ENCODE results near the gene PGAP6.
A peak's percentile ranks its signal among the peaks of the same experiment; 100 is the strongest.

PGAP6 gene

DNA sequence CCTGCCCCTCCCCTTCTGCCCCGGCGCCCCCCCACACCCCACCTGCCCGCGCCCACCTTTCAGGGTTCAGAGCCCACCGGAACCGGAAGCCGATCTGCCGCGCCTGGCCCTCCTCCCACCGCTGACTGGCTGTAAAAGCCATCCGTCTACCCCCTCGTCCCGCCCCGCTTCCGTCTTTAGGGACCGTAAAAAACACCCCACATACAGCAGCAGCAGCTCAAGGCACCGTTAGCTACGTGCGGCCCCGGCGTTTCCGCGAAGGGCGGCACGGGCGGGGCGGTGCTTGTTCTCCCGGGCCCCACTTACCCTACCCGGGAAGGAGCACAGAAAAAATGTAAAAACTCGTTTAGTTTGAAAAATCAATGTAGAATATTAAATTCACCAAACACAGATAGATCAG, 11.3 kb downstream of the PGAP6 start, which contains the start of gene MRPL28:
Gene MRPL28, minus strand, starts transcription at position 96 of the 400 bp plus-strand sequence. CDS start 320 bp downstream, outside the sequence.
- TF ChIP-seq, protein P1, sequence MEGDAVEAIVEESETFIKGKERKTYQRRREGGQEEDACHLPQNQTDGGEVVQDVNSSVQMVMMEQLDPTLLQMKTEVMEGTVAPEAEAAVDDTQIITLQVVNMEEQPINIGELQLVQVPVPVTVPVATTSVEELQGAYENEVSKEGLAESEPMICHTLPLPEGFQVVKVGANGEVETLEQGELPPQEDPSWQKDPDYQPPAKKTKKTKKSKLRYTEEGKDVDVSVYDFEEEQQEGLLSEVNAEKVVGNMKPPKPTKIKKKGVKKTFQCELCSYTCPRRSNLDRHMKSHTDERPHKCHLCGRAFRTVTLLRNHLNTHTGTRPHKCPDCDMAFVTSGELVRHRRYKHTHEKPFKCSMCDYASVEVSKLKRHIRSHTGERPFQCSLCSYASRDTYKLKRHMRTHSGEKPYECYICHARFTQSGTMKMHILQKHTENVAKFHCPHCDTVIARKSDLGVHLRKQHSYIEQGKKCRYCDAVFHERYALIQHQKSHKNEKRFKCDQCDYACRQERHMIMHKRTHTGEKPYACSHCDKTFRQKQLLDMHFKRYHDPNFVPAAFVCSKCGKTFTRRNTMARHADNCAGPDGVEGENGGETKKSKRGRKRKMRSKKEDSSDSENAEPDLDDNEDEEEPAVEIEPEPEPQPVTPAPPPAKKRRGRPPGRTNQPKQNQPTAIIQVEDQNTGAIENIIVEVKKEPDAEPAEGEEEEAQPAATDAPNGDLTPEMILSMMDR (IDR thresholded peaks at IDR 0.05; ENCODE audit: insufficient read depth, low read length, poor library complexity, severe bottlenecking), result no peak

DNA sequence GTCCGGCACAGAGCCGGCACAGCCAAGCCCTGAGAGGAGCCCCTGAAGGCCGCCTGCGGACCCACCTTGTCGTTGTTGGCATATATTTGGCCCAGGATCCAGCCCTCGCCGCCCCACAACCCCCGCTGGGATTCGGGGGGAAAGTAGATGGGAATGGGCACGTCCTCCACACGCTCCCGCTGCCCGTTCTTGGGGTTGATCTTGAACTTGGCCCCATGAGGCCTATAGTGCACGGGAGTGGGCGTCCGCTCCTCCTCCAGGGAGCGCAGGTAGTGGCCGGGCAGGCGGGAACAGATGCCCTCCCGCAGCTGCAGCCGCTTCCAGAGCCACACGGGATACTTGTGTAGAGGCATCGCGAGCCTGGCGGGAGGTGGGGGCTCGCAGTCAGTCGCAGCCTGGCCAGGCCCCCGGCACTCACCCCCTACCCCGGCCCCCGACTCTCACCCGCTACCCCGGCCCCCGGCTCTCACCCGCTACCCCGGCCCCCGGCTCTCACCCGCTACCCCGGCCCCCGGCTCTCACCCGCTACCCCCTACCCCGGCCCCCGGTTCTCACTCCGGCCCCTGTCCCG, 11.8 kb downstream of the PGAP6 start:
- TF ChIP-seq, protein P1 (IDR thresholded peaks at IDR 0.05; ENCODE audit: insufficient read depth, low read length, poor library complexity, severe bottlenecking), result no peak
- H3K4me3 ChIP-seq (replicated peaks; ENCODE audit: low read depth, low read length), result peak overlapping the region; percentile 56
- H3K36me3 ChIP-seq (ENCODE audit: control insufficient read depth, insufficient read depth, low read length), result peaks cover 47% of the 10 kb centered on the region
- no peaks in the 10 kb centered on the region for H3K27me3 ChIP-seq (replicated peaks; ENCODE audit: control insufficient read depth, insufficient read depth, low read length)
- no peak for DNase-seq (ENCODE audit: extremely low read depth, insufficient read length)

More for the DNA sequence above, 11.3 kb downstream of the PGAP6 start, which contains the start of gene MRPL28:
- Histone ChIP-seq H3K36me3 (ENCODE audit: control insufficient read depth, insufficient read depth, low read length) (peaks cover 49% of the 10 kb centered on the region), H3K4me3 (replicated peaks; ENCODE audit: low read depth, low read length) (peak within 1 kb of the TSS; percentile 56), H3K27me3 (replicated peaks; ENCODE audit: control insufficient read depth, insufficient read depth, low read length) (no peaks in the 10 kb centered on the region)
- peak; percentile 94 for DNase-seq (ENCODE audit: extremely low read depth, insufficient read length)

DNA sequence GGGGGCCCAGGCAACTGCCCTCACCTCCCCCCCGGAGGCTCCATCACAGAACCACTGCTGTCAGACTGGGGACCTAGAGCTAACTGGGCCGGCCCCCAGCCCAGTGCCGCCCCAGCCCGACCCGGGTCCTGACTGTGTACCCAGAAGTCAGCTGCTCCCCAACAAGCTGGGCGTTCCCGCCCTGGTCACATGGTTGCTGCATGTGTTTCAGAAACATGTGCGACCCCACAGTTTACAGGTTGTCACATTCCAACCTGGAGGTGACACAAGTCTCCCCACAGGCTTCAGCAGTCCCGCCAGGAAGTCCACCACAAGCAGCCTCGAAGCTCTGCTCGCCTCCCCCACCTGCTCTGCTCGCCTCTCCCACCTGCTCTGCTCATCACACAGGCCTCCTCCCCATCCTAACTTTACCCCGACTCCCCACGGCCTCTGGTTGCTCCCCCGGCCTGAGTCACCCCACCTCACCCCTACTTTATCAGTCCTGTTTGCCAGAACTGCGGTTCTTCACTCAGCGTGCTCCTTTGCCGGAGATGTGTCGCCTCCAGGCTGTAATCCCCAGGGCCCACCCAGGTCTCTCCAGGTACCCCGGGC, 12.4 kb downstream of the PGAP6 start:
- TF ChIP-seq, protein P1 (IDR thresholded peaks at IDR 0.05; ENCODE audit: insufficient read depth, low read length, poor library complexity, severe bottlenecking), result no peak
- DNase-seq (ENCODE audit: extremely low read depth, insufficient read length), result no peak
- Histone ChIP-seq H3K27me3 (replicated peaks; ENCODE audit: control insufficient read depth, insufficient read depth, low read length) (no peaks in the 10 kb centered on the region), H3K36me3 (ENCODE audit: control insufficient read depth, insufficient read depth, low read length) (peaks cover 41% of the 10 kb centered on the region), H3K4me3 (replicated peaks; ENCODE audit: low read depth, low read length) (peak overlapping the region; percentile 56)

DNA sequence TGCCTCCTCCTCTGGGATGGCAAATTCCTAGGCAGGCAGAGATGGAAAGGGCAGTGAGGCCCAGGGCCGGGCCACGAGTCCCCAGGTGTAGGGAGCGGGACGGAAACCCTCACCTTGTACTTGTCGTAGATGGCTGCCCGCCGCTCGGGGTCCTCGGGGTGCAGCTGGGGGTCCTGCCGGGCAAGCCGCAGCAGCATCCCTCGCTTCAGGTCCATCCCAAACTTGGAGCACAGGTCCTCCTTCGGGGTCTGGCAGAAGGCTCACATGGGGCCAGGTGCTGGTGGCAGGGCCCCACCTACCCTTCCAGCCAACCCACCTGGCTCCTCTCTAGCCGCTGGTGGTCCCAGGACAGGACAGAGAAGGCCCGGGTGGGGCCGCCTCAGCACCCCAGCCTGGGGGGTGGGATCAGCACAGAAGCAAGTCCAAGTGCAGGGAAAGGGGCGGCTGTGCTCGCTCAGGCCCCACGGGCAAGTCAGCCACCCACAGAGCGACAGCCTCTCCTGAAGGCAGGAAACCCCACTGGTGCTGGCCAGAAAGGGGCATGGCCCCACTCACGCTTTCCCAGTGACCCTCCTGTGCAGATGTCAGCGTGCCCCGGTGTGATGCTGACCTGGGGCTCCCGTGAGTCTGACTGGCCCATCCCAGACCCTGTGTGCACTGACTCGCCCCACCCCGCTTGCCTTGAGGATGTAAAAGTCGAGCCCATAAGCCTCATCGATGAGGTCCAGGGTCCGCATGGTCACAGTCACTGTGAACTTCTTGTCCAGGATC, 13.2 kb downstream of the PGAP6 start:
- DNase-seq (ENCODE audit: extremely low read depth, insufficient read length), result no peak
- Histone ChIP-seq H3K36me3 (ENCODE audit: control insufficient read depth, insufficient read depth, low read length) (peaks cover 36% of the 10 kb centered on the region), H3K27me3 (replicated peaks; ENCODE audit: control insufficient read depth, insufficient read depth, low read length) (no peaks in the 10 kb centered on the region), H3K4me3 (replicated peaks; ENCODE audit: low read depth, low read length) (no peak overlapping the region)
- TF ChIP-seq, protein P1 (IDR thresholded peaks at IDR 0.05; ENCODE audit: insufficient read depth, low read length, poor library complexity, severe bottlenecking), result no peak

DNA sequence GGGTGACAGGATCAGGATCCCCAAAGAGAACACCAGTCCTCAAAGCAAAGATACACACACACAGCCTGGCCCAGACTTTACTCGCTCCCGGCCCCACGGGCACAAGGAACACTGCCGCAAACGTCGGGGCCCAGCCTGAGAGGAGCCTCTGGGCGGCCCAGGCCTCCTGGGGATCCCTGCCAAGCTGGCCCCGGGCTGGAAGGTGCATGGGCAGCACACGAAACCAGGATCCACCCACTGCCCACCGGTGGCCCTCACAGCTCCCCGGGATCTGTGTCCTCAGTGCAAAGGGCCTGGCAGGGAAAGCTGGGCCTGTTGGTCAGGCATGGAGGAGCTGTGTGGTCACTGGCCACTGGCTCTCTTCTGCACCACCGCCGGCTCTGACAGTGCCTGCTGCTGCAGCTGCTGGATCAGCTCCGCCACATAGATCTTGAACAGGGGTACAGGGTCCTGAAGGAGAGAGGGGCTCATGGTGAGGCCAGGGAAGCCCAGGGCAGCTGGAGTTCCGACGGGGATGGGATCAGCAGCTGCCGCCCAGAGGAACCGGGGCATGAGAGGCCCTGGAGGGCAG, 14.4 kb downstream of the PGAP6 start:
- no peak for DNase-seq (ENCODE audit: extremely low read depth, insufficient read length)
- Histone ChIP-seq H3K4me3 (replicated peaks; ENCODE audit: low read depth, low read length) (no peak overlapping the region), H3K36me3 (ENCODE audit: control insufficient read depth, insufficient read depth, low read length) (peaks cover 27% of the 10 kb centered on the region), H3K27me3 (replicated peaks; ENCODE audit: control insufficient read depth, insufficient read depth, low read length) (no peaks in the 10 kb centered on the region)
- TF ChIP-seq, protein P1 (IDR thresholded peaks at IDR 0.05; ENCODE audit: insufficient read depth, low read length, poor library complexity, severe bottlenecking), result no peak
